SU-DHL-6 (cell line): ENCODE measurements around the gene NTSR1.

Experiments
- H2AFZ ChIP-seq: fragments of 200-600 bp; sonication (generic); 2 replicates; pipeline ENCODE4 v1.6.1; 2014; ENCODE audit warnings: low read depth, mild to moderate bottlenecking, moderate library complexity, mixed read lengths, antibody characterized with exemption, low read length; ENCODE audit not compliant: severe bottlenecking
- H3F3A ChIP-seq: fragments of 200-600 bp; shearing (Covaris generic); 2 replicates; pipeline ENCODE4 v1.6.0; 2016; ENCODE audit warnings: antibody characterized with exemption, mild to moderate bottlenecking; ENCODE audit not compliant: insufficient read depth
- H3K27ac ChIP-seq: fragments of 200-600 bp; sonication (generic); 2 replicates; pipeline ENCODE4 v1.5.1; 2016; ENCODE audit warnings: low read depth, mild to moderate bottlenecking, low read length, moderate library complexity, mixed read lengths
- H3K27me3 ChIP-seq: fragments of 200-600 bp; sonication (generic), shearing (Covaris generic); 2 replicates; pipeline ENCODE4 v1.6.0; 2014; ENCODE audit warnings: mild to moderate bottlenecking, low read length
- H3K36me3 ChIP-seq: fragments of 200-600 bp; sonication (generic); 2 replicates; pipeline ENCODE4 v1.6.1; 2014; ENCODE audit warnings: mild to moderate bottlenecking, low read length, mixed read lengths
- H3K4me2 ChIP-seq: fragments of 300-600, 200-600 bp; shearing (Covaris generic), sonication (generic); 2 replicates; pipeline ENCODE4 v1.6.0; 2014; ENCODE audit warnings: low read length, low read depth, mild to moderate bottlenecking; ENCODE audit not compliant: poor library complexity, severe bottlenecking
- H3K4me3 ChIP-seq: fragments of 200-600 bp; sonication (generic); 2 replicates; pipeline ENCODE4 v1.5.1; 2014; ENCODE audit warnings: antibody characterized with exemption, low read length, mild to moderate bottlenecking, mixed read lengths; ENCODE audit not compliant: insufficient read depth, poor library complexity, severe bottlenecking
- H3K79me2 ChIP-seq: fragments of 200-600 bp; sonication (generic); 2 replicates; pipeline ENCODE4 v1.6.1; 2014; ENCODE audit warnings: mild to moderate bottlenecking, low read length, moderate library complexity; ENCODE audit not compliant: insufficient read depth
- H3K9ac ChIP-seq: fragments of 200-600 bp; sonication (generic); 2 replicates; pipeline ENCODE4 v1.7.0; 2014; ENCODE audit warnings: mild to moderate bottlenecking, low read length
- H3K9me2 ChIP-seq: fragments of 200-600 bp; sonication (generic); replicated peaks from 2 replicates; pipeline ENCODE4 v1.6.1; 2014; ENCODE audit warnings: low read length; ENCODE audit not compliant: insufficient read depth
- H3K9me3 ChIP-seq: fragments of 200-600 bp; sonication (generic); 2 replicates; pipeline ENCODE4 v1.6.1; 2014; ENCODE audit warnings: low read length, mixed read lengths; ENCODE audit not compliant: insufficient read depth
- H4K20me1 ChIP-seq: fragments of 200-600 bp; sonication (generic); 2 replicates; pipeline ENCODE4 v1.6.1; 2014; ENCODE audit warnings: low read depth, mild to moderate bottlenecking, antibody characterized with exemption, low read length, moderate library complexity, mixed read lengths
- EZH2phosphoT487 ChIP-seq: fragments of 200-600 bp; sonication (generic), shearing (Covaris generic); conservative IDR thresholded peaks from 2 replicates; pipeline ENCODE4 v1.6.1; 2018; ENCODE audit warnings: mild to moderate bottlenecking, antibody characterized with exemption, low read length, moderate library complexity, mixed read lengths
- TF ChIP-seq, protein P1 (sequence below): fragments of 200-600 bp; sonication (generic); IDR thresholded peaks from one replicate; pipeline ENCODE4 v1.5.1; 2017; ENCODE audit warnings: antibody characterized with exemption, mild to moderate bottlenecking, low read length, moderate library complexity; ENCODE audit not compliant: insufficient read depth, poor library complexity, severe bottlenecking

NTSR1 gene

DNA sequence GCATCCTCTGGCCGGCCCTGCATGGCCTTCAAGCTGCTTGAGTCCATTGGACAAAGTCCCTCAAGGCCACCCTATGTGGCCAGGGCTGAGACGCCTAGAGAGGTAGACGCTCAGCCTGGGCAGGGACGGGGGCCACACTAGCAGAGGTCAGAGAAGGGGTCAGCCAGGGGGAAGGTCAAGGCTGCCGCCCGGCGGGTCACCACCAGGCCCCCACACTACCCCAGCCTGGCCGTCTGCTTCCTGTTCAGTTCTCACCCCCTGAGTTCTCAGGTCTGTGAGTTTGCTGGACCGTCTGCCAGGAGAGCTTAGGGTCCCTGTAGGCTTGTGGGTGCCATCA, 37.3 kb downstream of the NTSR1 start:
- no peak overlapping the region for H2AFZ ChIP-seq
- H3K27ac ChIP-seq, result no peak overlapping the region
- no peaks in the 10 kb centered on the region for H3K27me3 ChIP-seq
- H3K36me3 ChIP-seq, result no peaks in the 10 kb centered on the region
- no peaks in the 10 kb centered on the region for H3K9me2 ChIP-seq
- no peak overlapping the region for H3K9ac ChIP-seq
- no peaks in the 10 kb centered on the region for H3K79me2 ChIP-seq
- no peak overlapping the region for H3K4me2 ChIP-seq
- TF ChIP-seq, protein P1, sequence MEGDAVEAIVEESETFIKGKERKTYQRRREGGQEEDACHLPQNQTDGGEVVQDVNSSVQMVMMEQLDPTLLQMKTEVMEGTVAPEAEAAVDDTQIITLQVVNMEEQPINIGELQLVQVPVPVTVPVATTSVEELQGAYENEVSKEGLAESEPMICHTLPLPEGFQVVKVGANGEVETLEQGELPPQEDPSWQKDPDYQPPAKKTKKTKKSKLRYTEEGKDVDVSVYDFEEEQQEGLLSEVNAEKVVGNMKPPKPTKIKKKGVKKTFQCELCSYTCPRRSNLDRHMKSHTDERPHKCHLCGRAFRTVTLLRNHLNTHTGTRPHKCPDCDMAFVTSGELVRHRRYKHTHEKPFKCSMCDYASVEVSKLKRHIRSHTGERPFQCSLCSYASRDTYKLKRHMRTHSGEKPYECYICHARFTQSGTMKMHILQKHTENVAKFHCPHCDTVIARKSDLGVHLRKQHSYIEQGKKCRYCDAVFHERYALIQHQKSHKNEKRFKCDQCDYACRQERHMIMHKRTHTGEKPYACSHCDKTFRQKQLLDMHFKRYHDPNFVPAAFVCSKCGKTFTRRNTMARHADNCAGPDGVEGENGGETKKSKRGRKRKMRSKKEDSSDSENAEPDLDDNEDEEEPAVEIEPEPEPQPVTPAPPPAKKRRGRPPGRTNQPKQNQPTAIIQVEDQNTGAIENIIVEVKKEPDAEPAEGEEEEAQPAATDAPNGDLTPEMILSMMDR, result no peak
- TF ChIP-seq EZH2phosphoT487, result no peak
- no peak overlapping the region for H3K4me3 ChIP-seq
- no peaks in the 10 kb centered on the region for H4K20me1 ChIP-seq
- no peaks in the 10 kb centered on the region for H3K9me3 ChIP-seq
- H3F3A ChIP-seq, result no peaks in the 10 kb centered on the region

DNA sequence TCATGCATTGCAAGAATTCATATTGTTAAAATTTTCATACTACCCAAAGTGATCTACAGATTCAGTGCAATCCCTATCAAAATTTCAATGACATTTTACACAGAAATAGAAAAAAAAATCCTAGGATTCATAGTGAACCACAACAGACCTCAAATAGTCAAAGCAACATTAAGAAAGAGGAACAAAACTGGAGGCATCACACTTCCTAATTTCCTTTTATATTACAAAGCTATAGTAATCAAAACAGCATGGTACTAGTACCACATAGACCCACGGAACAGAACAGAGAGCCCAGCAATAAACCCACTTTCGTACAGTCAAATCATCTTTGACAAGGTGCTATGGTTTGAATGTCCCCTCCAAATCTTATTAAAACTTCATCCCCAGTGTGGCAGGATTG, 39.7 kb downstream of the NTSR1 start:
- Histone ChIP-seq H3K9me2 (no peaks in the 10 kb centered on the region), H3K9ac (no peak overlapping the region), H3K9me3 (no peaks in the 10 kb centered on the region), H3K4me3 (no peak overlapping the region), H4K20me1 (no peaks in the 10 kb centered on the region), H3K36me3 (no peaks in the 10 kb centered on the region), H3K79me2 (no peaks in the 10 kb centered on the region), H3K27me3 (no peaks in the 10 kb centered on the region), H2AFZ (no peak overlapping the region), H3F3A (no peaks in the 10 kb centered on the region), H3K27ac (no peak overlapping the region), H3K4me2 (no peak overlapping the region)
- no peak for TF ChIP-seq EZH2phosphoT487
- TF ChIP-seq, protein P1, result no peak

GRCh38 chr20:62749851-62750445, 41.3 kb downstream of the NTSR1 start:
- H3K9me2 ChIP-seq, result no peaks in the 10 kb centered on the region
- no peaks in the 10 kb centered on the region for H3K27me3 ChIP-seq
- no peaks in the 10 kb centered on the region for H3K79me2 ChIP-seq
- H3K9ac ChIP-seq, result no peak overlapping the region
- no peak overlapping the region for H3K4me2 ChIP-seq
- H3K27ac ChIP-seq, result no peak overlapping the region
- TF ChIP-seq, protein P1, result no peak
- no peak for TF ChIP-seq EZH2phosphoT487
- H3K9me3 ChIP-seq, result no peaks in the 10 kb centered on the region
- no peaks in the 10 kb centered on the region for H4K20me1 ChIP-seq
- H3K36me3 ChIP-seq, result no peaks in the 10 kb centered on the region
- no peaks in the 10 kb centered on the region for H3F3A ChIP-seq
- H3K4me3 ChIP-seq, result no peak overlapping the region
- no peak overlapping the region for H2AFZ ChIP-seq
